ENCODE results near the gene TRPM7.
"Not testable (repeated sequence)": the region's sequence is repeated elsewhere in the genome, so short reads cannot be mapped to it uniquely, and the experiment has no call there.

Gene TRPM7

GRCh38 chr15:50655555-50655954, 31.0 kb downstream of the TRPM7 start:
- no peak for DNase-seq (ENCODE audit: low read depth in 2 of 2)

DNA sequence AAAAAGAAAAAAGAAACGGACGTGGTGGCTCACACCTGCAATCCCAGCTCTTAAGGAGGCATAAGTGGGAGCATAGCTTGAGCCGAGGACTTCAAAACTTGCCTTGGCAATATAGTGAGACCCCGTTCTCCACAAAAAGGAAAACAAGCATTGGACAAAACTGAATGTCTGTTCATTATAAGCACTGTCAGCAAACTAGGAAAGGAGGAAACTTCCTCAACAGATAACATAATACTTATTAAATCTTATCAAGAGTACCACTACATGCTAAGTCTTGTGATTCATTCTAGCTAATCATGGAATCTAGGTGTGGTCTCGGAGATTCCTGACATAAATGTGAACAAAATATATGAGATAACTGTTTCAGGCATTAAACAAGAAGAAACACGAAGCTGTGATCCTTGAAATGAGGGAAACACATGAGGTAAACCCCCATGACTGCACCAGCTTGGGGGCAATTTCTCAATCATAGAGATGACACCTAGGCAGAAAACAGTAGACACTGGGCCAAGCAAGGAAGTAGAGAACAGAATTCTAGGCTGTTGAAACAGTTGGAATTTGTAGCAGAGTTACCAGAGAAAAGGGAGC, 33.3 kb downstream of the TRPM7 start:
- DNase-seq (ENCODE audit: low read depth in 2 of 2), result no peak

GRCh38 chr15:50652671-50653070, 33.9 kb downstream of the TRPM7 start:
- no peak for DNase-seq (ENCODE audit: low read depth in 2 of 2)

DNA sequence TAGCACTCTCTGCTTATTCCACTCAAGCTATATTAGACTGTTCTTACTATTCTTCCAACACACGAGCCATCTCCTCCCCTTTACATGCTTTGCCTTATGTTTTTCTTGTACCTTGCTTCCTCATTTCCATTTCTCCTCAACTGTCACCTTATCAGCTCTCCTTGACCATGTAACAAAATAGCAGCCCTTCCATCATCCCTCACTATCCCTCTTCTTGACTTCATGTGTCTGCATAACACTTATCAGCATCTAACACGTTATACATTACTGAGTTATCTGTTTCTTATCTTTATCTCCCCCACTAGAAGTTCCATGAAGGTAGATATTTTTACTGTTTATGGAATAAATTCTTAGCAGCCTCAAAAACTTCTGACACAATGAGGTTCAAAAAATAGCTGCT, 45.3 kb downstream of the TRPM7 start:
- no peak for DNase-seq (ENCODE audit: low read depth in 2 of 2)

DNA sequence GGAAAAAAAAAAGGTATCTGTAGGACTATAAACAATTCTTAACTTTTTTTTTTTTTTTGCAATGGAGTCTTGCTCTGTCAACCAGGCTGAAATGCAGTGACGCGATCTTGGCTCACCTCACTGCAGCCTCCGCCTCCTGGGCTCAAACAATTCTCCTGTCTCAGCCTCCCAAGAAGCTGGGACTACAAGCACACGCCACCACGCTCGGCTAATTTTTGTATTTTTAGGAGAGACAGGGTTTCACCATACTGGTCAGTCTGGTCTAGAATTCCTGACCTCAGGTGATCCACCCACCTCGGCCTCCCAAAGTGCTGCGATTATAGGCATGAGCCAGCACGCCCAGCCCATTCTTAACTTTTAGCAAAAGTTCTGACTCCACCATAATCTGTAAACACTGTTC, 50.5 kb downstream of the TRPM7 start:
- no peak for DNase-seq (ENCODE audit: low read depth in 2 of 2)

DNA sequence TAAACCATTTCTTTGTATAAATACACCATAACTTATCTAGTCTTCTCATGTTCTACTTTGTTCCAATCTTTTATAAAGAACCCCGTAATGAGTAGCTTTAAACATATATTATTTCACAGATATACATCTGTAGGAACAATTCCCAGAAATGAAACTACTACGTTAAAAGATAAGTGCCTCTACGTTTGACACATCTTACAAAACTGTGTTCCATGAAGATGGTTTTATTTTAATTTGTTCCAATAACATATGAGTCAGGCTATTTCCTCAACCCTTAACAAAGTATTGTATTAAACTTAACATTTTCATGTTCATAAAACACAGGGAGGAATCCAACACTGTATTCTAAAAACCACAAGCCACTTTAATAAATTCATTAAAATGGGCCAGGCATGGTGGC, 52.9 kb downstream of the TRPM7 start:
- DNase-seq (ENCODE audit: low read depth in 2 of 2), result no peak

DNA sequence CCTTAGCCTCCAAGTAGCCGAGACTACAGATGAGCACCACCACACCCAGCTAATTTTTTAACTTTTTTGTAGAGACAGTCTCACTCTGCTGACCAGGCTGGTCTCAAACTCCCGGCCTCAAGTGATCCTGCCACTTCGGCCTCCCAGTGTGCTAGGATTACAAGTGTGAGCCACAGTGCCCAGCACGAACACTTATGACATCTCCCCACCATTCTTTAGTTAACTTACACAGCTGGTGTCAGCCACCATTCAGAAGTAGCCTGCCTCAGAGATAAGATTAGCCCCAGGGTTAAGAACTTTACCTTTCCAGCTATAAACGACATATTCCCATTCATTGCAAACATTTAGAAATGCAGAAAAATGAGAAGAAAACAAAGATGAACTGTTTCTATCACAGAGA, 58.2 kb downstream of the TRPM7 start:
- DNase-seq (ENCODE audit: low read depth in 2 of 2), result no peak

- no peak for DNase-seq (ENCODE audit: low read depth in 2 of 2)
These were observed 59.1 kb downstream of the TRPM7 start for GRCh38 chr15:50627351-50628055.

- no peak for DNase-seq (ENCODE audit: low read depth in 2 of 2)
These were observed 61.9 kb downstream of the TRPM7 start for GRCh38 chr15:50624616-50625168.

DNA sequence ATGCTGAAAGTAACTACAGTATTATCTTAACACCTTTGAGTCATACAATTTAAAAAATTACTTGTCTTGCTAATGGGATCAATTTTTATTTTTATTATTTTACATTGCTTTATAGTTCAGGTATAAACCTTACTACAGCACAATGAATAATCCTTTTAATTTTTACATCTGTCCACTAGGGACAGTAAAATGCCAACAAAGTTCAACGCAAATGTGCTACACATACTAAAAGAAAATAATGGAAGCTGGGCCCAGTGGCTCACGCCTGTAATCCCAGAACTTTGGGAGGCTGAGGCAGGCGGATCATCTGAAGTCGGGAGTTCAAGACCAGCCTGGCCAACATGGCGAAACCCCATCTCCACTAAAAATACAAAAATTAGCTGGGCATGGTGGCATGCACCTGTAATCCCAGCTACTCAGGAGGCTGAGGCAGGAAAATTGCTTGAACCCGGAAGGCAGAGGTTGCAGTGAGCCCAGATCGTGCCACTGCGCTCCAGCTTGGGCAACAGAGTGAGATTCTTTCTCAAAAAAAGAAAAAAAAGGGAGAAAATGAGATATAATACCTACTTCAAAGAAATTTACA, 64.1 kb downstream of the TRPM7 start:
- not testable (repeated sequence) for DNase-seq (ENCODE audit: low read depth in 2 of 2)

GRCh38 chr15:50616960-50617359, 69.6 kb downstream of the TRPM7 start:
- DNase-seq (ENCODE audit: low read depth in 2 of 2), result not testable (repeated sequence)

DNA sequence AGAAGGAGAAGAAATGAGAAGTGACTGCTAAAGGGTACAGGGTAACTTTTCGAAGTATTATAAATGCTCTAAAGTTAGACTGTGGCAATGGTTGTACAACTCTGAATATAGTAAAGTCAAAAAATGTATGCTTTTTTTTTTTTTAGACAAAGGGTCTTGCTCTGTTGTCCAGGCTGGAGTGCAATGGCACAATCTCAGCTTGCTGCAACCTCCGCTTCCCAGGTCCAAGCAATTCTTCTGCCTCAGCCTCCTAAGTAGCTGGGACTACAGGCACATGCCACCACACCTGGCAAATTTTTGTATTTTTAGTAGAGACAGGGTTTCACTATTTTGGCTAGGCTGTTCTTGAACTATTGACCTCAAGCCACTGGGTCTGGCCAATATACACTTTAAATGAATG, 70.0 kb downstream of the TRPM7 start:
- not testable (repeated sequence) for DNase-seq (ENCODE audit: low read depth in 2 of 2)

DNA sequence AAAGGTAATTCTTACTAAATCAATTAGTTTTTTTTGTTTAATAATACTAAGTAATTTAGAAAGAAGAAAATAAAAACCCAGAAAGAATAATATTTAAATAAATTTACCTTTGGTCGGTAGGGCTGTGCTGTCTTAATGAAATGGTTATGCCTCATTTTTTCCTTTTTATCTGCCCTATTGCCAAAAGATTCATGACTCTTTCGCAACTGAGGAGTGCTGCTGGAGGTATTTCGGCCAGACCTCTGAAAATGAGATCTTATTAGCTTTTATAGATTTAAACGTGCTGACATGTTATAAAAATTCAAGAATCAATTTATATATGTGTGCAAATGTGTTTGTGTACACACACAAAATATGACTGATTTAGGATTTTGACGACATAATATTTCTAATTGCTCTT, 73.0 kb downstream of the TRPM7 start:
- no peak for DNase-seq (ENCODE audit: low read depth in 2 of 2)

GRCh38 chr15:50607129-50607528, 79.5 kb downstream of the TRPM7 start:
- DNase-seq (ENCODE audit: low read depth in 2 of 2), result no peak

DNA sequence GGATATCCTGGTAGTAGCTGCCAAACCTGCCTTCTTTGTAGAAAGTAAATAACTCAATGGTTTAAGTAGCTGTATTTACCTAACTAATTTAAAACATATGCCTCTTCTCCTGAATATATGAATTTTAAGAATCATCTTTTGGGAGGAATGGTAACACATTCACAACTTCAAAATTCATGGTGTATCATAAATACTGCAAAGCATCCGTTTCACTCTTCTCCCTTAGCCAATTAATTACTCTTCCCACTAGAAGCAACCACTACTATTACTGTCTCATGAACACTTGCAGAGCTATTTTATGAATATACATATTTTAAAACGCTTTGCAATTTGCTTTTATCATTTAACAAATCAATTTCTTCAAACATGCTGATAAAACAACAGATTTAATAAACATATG, 81.1 kb downstream of the TRPM7 start:
- DNase-seq (ENCODE audit: low read depth in 2 of 2), result no peak

GRCh38 chr15:50602028-50602427, 84.6 kb downstream of the TRPM7 start:
- not testable (repeated sequence) for DNase-seq (ENCODE audit: low read depth in 2 of 2)

GRCh38 chr15:50594311-50594710, 92.3 kb downstream of the TRPM7 start:
- DNase-seq (ENCODE audit: low read depth in 2 of 2), result no peak

DNA sequence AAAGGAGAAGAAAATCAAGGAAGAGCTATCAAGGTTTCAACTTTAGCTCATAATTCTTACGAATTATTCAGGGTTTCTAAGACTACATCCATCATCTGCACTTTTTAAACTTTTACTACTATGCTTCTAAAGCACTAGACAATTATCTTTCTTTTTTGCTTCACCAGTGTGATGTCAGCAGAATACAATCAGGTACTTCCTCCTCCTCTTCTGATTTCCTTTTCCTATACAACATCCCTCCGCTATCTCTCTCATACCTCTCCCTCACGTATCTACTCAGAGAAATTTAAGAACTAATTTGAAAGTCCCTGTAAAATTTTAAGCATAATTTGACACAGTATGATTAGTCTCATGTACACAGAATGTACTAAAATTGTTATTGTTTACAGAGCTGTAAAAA, 92.8 kb downstream of the TRPM7 start:
- DNase-seq (ENCODE audit: low read depth in 2 of 2), result no peak

- DNase-seq (ENCODE audit: low read depth in 2 of 2), result no peak
These were observed 96.3 kb downstream of the TRPM7 start for GRCh38 chr15:50590288-50590687.

DNA sequence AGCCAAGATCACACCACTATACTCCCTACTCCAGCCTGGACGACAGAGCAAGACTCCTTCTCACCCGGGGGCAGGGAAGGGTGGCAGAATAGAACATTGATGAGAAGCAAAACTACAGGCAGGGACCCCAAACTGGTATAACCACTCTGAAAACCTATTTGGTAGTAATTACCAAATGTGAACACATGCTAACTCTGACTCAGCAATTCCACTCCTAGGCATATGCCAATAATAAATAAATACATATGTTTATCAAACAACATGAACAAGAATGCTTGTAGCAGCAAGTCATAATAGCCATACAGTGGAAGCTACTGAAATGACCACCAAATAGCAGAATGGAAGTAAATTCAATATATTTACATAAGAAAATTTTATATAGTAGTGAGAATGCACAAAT, 109.1 kb downstream of the TRPM7 start:
- DNase-seq (ENCODE audit: low read depth in 2 of 2), result no peak

DNA sequence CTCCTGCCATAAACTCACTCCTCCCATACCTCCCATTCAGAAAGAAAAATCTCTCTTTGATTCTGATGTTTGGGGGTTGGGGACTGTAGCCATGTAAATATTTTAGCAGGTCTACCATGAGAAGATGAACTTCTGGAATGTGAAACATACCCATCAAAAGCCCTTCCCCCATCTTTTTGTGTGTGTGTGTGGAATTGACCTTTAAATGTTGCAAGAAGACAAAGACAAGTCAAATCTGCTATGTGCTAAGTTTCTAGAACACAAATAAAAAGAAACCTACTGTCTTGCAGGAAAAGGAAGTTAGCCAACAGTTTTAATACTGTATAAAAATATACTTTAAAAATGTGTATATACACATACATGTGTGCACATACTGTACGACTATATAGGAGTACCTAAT, 110.4 kb downstream of the TRPM7 start:
- no peak for DNase-seq (ENCODE audit: low read depth in 2 of 2)

DNA sequence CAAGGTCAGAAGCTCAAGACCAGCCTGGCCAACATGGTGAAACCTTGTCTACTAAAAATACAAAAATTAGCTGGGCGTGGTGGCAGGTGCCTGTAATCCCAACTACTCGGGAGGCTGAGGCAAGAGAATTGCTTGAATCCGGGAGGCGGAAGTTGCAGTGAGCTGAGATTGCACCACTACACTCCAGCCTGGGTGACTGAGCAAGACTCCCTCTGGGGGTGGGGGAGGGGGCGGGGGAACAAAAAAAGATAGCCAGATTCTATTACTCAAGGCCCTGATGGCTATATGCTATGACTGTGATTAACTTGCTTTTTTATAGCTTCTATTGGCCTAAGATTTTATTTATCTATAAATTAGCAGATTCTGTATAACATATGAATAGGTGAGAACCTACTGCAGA, 112.8 kb downstream of the TRPM7 start:
- not testable (repeated sequence) for DNase-seq (ENCODE audit: low read depth in 2 of 2)

DNA sequence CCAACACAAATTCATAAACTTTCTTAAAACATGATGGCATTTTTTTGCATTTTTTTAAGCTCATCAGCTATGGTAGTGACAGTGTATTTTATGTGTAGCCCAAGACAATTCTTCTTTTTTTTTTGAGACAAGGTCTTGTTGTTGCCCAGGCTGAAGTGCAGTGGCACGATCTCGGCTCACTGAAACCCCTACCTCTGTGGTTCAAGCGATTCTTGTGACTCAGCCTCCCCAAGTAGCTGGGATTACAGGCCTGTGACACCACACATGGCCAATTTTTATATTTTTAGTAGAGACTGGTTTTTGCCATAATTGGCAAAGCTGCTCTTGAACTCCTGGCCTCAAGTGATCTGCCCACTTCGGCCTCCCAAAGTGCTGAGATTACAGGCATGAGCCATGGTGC, 122.8 kb downstream of the TRPM7 start:
- no peak for DNase-seq (ENCODE audit: low read depth in 2 of 2)

All from stimulated activated CD8-positive, alpha-beta memory T cell treated with anti-CD3 and anti-CD28 coated beads, Interleukin-7, amount 100 ng/mL, for 4 hours (primary cell).